WI38 (cell line): ENCODE data around the gene MX1.

Source experiments
- H3K4me3 ChIP-seq: 2 replicates; pipeline ENCODE4 v1.5.1; 2011; ENCODE audit warnings: low read depth, mild to moderate bottlenecking, control low read depth, low read length
- TF ChIP-seq, protein P1 (sequence below): IDR thresholded peaks from 2 replicates; pipeline ENCODE4 v1.5.1; 2012; ENCODE audit warnings: low read depth, mild to moderate bottlenecking, control low read depth, low read length

MX1 gene

DNA sequence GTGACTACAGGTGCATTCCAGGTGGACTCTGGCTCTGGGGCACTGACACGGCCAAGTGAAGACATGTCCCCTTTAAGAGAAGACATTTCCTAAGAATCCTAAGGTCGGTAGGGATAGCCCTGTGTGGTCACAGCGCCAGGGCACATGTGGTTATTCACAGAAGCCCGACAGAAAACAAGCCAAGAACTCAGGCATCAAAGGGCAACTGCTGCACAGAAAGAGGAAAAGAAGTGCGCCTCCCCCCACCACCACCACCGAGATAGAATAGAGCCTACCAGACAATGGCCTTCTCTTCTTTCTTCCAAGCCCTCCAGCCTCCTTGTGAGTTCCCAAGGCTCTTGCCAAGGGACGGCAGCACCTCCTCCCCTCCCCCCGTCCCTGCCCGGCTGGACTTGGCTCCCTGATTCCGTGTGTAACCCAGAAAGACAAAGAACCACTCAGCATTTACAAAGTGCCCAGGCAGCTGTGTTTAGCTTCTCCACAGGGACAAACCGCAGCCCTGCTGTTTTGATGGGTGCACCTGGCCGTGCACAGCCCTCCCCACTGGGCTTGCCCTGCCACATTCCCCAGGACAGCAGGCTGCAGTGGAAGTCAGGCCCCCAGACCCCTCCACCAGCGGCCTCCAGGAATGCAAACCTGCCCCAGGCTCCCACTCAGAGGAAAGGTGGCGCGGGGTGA is 51.7 kb downstream of the MX1 start:
- H3K4me3 ChIP-seq, result no peak overlapping the region
- TF ChIP-seq, protein P1, sequence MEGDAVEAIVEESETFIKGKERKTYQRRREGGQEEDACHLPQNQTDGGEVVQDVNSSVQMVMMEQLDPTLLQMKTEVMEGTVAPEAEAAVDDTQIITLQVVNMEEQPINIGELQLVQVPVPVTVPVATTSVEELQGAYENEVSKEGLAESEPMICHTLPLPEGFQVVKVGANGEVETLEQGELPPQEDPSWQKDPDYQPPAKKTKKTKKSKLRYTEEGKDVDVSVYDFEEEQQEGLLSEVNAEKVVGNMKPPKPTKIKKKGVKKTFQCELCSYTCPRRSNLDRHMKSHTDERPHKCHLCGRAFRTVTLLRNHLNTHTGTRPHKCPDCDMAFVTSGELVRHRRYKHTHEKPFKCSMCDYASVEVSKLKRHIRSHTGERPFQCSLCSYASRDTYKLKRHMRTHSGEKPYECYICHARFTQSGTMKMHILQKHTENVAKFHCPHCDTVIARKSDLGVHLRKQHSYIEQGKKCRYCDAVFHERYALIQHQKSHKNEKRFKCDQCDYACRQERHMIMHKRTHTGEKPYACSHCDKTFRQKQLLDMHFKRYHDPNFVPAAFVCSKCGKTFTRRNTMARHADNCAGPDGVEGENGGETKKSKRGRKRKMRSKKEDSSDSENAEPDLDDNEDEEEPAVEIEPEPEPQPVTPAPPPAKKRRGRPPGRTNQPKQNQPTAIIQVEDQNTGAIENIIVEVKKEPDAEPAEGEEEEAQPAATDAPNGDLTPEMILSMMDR, result no peak

DNA sequence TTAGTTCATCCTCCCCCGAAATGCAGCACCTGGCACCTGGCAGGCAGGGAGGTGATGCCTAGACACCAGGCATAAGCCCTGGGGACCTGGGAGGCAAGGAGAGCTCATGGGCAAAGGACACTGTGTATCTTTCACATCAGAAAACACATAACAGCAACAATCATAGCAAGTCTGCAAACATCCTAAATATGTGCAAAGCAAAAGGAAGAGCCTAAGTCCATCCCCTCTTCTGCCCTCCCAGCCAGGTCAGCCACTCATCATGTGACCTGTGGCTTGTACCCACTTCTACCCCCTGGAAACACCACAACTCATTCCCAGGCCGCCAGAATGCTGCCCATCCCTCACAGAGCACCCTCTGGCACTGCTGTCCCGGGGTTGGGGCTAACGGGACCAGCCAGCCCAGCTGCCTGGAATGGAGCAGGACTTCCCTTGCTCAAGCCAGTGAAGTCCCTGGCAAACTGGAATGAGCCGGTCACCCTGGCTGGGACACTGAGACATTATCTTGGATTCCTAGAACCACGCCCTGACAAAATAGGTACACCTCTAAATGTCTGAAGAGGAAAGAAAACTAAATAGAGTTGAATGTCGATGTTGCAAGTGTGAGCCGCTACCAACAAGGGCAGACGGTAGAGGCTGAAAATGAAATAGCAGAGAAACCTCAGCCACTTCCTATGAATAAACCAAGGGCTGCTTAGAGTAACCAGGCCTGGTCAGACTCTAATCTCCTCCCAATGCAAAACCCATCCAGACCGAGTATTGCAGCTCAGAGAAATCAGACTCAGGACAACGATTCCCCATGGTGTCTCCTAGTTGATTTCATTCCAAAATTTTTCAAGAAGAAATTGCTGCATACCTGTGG is 52.5 kb downstream of the MX1 start:
- TF ChIP-seq, protein P1, result no peak
- H3K4me3 ChIP-seq, result no peak overlapping the region

DNA sequence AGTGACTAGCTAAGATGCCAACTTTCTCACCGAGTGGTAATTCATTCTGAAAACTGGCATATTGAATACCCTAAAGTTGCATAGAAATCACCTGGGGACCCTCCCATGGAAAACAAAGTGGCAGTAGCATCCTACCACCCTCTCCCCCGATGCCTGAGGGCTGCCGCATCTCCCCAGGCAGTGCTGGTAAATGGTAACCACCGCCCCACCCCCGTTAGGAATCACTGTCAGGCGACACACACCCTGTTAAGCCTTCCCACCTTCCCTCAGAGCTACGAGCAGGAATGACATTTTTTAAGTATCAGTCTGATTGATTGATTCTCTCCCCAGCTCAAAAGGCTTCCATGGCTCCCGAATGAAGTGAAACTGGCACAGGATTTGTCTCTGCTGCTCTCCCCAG is 53.6 kb downstream of the MX1 start:
- TF ChIP-seq, protein P1, result no peak
- no peak overlapping the region for H3K4me3 ChIP-seq

DNA sequence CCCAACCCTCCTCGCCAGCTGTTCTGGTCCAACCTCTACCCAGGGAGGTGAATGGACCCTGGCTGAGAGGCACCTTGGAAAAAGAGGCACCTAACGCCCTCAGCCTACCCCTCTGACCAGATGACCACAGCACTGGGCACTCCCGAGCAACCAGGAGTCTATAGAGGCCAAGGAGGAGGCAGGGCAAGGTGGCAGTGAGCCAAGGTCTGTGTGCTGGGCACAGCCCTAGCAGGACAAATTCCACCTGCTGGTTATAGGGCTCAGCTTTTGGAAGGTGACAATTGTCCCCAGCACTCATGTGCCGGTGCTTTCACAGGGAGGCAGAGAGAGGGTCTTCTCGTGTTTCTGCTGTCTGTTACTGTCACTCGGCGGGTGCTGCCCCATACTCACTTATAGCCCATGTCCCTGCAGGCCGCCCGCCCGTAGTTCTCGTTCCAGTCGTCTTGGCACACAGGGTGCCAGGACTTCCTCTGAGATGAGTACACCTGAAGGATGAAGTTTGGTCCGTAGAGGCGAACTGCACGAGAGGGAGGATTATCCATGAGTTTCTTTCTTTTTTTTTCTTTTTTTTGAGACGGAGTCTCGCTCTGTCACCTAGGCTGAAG is 54.1 kb downstream of the MX1 start:
- TF ChIP-seq, protein P1, result no peak
- no peak overlapping the region for H3K4me3 ChIP-seq

DNA sequence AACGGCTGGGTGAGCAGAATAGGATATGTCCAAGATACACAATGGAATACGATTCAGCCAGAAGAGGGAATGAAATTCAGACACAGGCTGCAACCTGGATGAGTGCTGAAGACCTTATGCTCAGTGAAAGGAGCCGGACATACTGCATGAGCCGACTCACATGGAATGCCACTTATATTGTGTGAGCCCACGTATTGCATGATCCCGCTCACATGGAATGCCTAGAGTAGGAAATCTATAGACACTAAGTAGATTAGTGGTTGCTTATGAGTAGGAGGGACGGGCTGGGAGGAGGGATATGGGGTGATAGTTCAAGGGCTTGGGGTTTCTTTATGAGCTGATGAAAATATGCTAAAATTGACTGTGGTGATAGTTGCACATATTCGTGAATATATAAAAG is 55.2 kb downstream of the MX1 start:
- TF ChIP-seq, protein P1, result no peak
- H3K4me3 ChIP-seq, result no peak overlapping the region

DNA sequence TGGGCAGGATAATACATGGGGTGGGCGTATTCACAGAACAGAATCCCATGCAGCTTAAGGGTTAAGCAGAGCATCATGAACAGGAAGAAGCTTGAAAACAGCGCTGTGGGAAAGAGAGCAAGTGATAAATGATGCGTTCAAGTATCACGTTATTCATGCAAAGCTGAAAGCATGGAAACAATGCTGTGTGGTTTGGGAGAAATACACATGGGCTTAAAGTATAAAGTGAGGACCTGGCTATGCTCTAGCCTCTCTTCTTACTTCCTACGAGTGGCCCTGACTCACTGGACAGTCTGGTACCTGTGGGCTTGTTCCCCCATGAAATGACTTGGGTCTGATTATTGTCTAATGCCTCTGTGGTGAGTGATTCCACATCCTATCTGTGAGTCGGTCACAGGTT is 56.3 kb downstream of the MX1 start:
- TF ChIP-seq, protein P1, result no peak
- H3K4me3 ChIP-seq, result no peak overlapping the region

DNA sequence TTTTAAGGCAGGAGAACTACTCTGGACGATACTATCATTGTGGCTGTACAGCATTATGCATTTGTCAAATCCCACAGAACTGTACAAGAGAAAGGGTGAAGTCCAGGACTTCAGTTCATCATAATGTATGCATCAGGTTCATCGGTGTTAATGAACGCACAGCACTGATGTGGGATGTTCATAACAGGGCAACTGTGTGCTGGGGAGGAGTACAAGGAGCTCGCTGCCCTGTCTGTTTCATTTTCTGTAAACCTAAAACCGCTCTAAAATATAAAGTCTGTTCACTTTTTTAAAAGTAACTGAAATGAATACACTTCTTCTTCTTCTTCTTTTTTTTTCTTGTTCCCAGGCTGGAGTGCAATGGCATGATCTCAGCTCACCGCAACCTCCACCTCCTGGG is 56.9 kb downstream of the MX1 start:
- H3K4me3 ChIP-seq, result no peak overlapping the region
- TF ChIP-seq, protein P1, result no peak
